HFFc6 (cell line): Measurements from ENCODE around the gene KASH5. TPM values are rescaled to one million over a fixed set of nuclear protein-coding genes. Genes with fewer than 3 reads are reported as not detected.

Experiments
- DNase-seq: peaks from one replicate; pipeline ENCODE4 v3.0.0-alpha.2; 2018
- H3K27ac Mint-ChIP-seq: 2 replicates; pipeline ENCODE4 v1.8.0; 2020; ENCODE audit warnings: mild to moderate bottlenecking, mixed read lengths
- H3K27me3 Mint-ChIP-seq: 2 replicates; pipeline ENCODE4 v1.8.0; 2021; ENCODE audit warnings: mild to moderate bottlenecking, moderate library complexity, mixed read lengths; ENCODE audit not compliant: insufficient read depth
- H3K36me3 Mint-ChIP-seq: 2 replicates; pipeline ENCODE4 v1.8.0; 2021; ENCODE audit warnings: low read depth, mixed read lengths
- H3K4me1 Mint-ChIP-seq: 2 replicates; pipeline ENCODE4 v1.8.0; 2020; ENCODE audit warnings: low read depth, mixed read lengths
- H3K4me3 Mint-ChIP-seq: 2 replicates; pipeline ENCODE4 v1.8.0; 2020; ENCODE audit warnings: mild to moderate bottlenecking, moderate library complexity, mixed read lengths
- H3K9me3 Mint-ChIP-seq: 2 replicates; pipeline ENCODE4 v1.8.0; 2020; ENCODE audit warnings: mild to moderate bottlenecking, mixed read lengths
- total RNA-seq, 6 experiments: library from RNA; stranded (reverse); fragmentation: NEBNext Ultra II Directional; extraction: Animal tissue kit (Norgen Biotek cat#: 25700); gene quantifications; 2 replicates in 1 of 6; 3 replicates in 5 of 6; pipeline ENCODE4 v1.2.3, GENCODE V29; 2021
- TF ChIP-seq, protein P1 (sequence below): fragments of 200-600 bp; sonication (generic); IDR thresholded peaks from 2 replicates; pipeline ENCODE4 v1.5.0; 2021; ENCODE audit warnings: antibody characterized with exemption, mild to moderate bottlenecking

KASH5 gene
- total RNA-seq, 6 experiments from 2014 or later: not detected

DNA sequence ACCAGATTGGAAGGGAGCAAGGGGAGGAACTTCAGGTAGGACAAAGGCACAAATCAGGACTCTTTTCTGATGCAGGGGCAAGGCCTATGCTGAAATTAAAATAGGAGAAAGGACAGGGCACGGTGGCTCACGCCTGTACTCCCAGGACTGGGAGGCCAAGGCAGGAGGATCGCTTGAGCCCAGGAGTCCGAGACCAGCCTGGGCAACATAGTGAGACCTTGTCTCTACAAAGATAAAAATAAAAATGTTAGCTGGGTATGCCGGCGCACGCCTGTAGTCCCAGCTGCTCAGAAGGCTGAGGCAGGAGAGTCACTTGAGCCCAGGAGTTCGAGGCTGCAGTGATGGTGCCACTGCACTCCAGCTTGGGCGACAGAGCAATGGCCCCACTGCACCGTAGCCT lies 47.6 kb downstream of the KASH5 start:
- H3K27ac Mint-ChIP-seq: no peak overlapping the region
- H3K4me3 Mint-ChIP-seq: no peak overlapping the region
- TF ChIP-seq, protein P1, sequence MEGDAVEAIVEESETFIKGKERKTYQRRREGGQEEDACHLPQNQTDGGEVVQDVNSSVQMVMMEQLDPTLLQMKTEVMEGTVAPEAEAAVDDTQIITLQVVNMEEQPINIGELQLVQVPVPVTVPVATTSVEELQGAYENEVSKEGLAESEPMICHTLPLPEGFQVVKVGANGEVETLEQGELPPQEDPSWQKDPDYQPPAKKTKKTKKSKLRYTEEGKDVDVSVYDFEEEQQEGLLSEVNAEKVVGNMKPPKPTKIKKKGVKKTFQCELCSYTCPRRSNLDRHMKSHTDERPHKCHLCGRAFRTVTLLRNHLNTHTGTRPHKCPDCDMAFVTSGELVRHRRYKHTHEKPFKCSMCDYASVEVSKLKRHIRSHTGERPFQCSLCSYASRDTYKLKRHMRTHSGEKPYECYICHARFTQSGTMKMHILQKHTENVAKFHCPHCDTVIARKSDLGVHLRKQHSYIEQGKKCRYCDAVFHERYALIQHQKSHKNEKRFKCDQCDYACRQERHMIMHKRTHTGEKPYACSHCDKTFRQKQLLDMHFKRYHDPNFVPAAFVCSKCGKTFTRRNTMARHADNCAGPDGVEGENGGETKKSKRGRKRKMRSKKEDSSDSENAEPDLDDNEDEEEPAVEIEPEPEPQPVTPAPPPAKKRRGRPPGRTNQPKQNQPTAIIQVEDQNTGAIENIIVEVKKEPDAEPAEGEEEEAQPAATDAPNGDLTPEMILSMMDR: no peak
- H3K27me3 Mint-ChIP-seq: peaks cover 63% of the 10 kb centered on the region
- DNase-seq: no peak
- H3K4me1 Mint-ChIP-seq: peaks cover 9% of the 10 kb centered on the region
- H3K36me3 Mint-ChIP-seq: no peaks in the 10 kb centered on the region; the same call in 1 of the 2 replicates
- peaks cover 5% of the 10 kb centered on the region; the same call in 1 of the 2 replicates for H3K9me3 Mint-ChIP-seq

DNA sequence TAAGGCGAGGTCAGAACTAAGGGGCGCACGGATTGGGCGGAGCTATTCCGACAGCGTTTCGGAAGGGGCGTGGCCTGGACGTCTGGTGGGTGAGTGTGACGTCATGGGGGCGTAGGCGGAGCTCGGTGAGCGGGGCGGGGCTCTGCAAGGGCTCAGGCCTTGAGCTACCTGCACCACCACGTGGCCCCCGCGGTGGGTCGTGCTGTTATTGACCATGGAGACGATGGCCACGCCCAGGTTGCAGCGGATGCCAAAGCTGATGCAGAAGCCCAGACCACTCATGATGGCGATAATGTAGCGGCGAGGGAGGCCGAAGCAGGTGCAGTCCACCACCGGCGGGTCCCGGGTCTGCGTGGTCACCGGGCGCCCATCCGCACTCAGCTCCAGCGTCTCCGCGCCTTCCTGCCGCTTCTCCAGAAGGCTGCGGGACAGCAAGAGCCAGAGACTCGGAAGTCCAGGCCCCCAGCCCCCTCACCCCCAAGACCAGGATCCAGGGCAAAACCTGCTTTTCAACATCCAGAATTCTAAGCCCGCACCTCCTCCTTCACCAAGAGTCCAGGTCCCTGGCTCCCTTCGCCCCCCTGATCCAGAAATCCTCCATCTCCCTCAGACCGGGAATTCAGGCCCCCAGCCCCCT lies 48.5 kb downstream of the KASH5 start:
- Mint-ChIP-seq H3K4me1 (peaks cover 13% of the 10 kb centered on the region), H3K4me3 (no peak overlapping the region), H3K9me3 (peaks cover 5% of the 10 kb centered on the region; the same call in 1 of the 2 replicates), H3K27ac (no peak overlapping the region), H3K27me3 (peaks cover 59% of the 10 kb centered on the region), H3K36me3 (no peaks in the 10 kb centered on the region; the same call in 1 of the 2 replicates)
- no peak for DNase-seq
- TF ChIP-seq, protein P1: no peak

DNA sequence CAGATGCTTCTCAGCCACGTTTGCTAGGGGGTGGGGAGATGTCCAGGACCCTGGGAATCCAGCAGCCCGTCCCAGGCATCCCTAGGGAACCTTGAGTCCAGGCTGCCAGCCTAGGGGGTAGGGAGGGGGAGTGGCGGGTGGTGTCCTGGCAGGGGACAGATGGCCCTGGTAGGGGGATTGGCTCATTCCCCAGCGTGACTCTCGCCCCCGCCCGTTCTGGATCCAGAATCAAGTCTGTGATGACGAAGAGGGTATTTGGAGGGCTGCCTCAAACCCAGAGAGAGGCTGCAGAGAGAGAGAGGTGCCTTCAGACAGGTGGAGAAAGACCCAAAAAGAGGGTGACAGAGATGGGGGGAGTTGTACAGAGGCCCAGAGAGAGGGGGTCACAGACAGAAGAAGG lies 49.2 kb downstream of the KASH5 start:
- Mint-ChIP-seq H3K36me3 (no peaks in the 10 kb centered on the region), H3K4me3 (no peak overlapping the region), H3K27me3 (peaks cover 61% of the 10 kb centered on the region), H3K4me1 (peaks cover 21% of the 10 kb centered on the region), H3K27ac (no peak overlapping the region), H3K9me3 (peaks cover 2% of the 10 kb centered on the region; the same call in 1 of the 2 replicates)
- no peak for DNase-seq
- TF ChIP-seq, protein P1: no peak

DNA sequence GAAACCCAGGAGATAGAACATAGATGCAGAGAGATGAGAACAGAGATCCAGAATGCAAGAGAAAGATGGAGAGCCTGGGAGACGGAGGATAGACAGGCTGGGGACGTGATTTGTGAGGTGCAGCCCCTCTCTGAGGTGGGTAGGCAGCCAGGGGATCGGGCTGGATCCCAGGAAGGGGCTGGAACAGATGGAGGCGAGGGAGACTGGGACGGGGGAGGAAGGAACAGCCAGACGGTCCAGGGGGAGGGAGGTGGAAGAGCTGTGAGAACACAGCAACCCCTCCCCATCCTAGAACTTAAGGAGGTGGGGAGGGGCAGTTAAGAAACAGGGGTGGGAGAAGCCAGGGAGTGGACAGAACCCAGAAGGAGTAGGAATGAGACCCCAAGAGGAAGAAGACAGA lies 50.2 kb downstream of the KASH5 start:
- H3K9me3 Mint-ChIP-seq: no peaks in the 10 kb centered on the region; the same call in 1 of the 2 replicates
- peaks cover 60% of the 10 kb centered on the region for H3K27me3 Mint-ChIP-seq
- peaks cover 26% of the 10 kb centered on the region for H3K4me1 Mint-ChIP-seq
- TF ChIP-seq, protein P1: no peak
- no peak for DNase-seq
- no peak overlapping the region for H3K4me3 Mint-ChIP-seq
- H3K27ac Mint-ChIP-seq: no peak overlapping the region
- no peaks in the 10 kb centered on the region for H3K36me3 Mint-ChIP-seq

DNA sequence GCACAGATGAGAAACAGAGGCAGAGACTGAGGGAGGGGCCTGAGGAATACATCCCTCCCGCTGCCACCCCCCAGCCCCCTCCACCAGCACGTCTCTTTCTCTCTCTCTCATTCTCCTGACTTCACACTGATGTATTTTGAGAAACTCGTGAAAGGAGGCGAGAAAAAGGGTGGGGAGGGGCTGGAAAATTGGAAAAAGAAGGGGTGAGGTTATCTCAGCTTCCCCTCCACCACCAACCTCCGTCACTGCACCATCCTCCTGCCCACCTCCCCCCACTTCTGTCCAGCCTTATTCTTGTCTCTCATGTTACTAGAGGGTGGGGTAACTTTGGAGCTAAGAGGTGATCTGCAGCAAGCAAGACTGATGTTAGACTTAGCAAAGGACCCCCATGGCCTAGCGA lies 51.8 kb downstream of the KASH5 start:
- H3K27ac Mint-ChIP-seq: no peak overlapping the region
- H3K4me1 Mint-ChIP-seq: peaks cover 32% of the 10 kb centered on the region
- no peak overlapping the region for H3K4me3 Mint-ChIP-seq
- no peak for DNase-seq
- peaks cover 53% of the 10 kb centered on the region for H3K27me3 Mint-ChIP-seq
- no peaks in the 10 kb centered on the region for H3K9me3 Mint-ChIP-seq
- no peaks in the 10 kb centered on the region for H3K36me3 Mint-ChIP-seq
- TF ChIP-seq, protein P1: no peak
